Skeletal muscle tissue (tissue), 4 donors: ENCODE data around the gene NCOA4. TPM values are rescaled to one million over a fixed set of nuclear protein-coding genes. Genes with fewer than 3 reads are reported as not detected.

Experiments
- H3K27ac ChIP-seq: one replicate; pipeline ENCODE4 v1.7.0; 2013; ENCODE audit warnings: mild to moderate bottlenecking, low read depth, low read length, inconsistent platforms
- H3K27me3 ChIP-seq, 3 donors: one replicate each; pipeline ENCODE4 v1.7.0; 2013; ENCODE audit warnings: low read length in 3 of 3; ENCODE audit not compliant: control insufficient read depth in 3 of 3, insufficient read depth in 3 of 3
- H3K36me3 ChIP-seq, 3 donors: one replicate each; pipeline ENCODE4 v1.7.0; 2013; ENCODE audit warnings: low read length in 3 of 3; ENCODE audit not compliant: control insufficient read depth in 3 of 3, insufficient read depth in 3 of 3
- H3K4me1 ChIP-seq, 3 donors: one replicate each; pipeline ENCODE4 v1.7.0; 2013; ENCODE audit warnings: low read length in 3 of 3, mild to moderate bottlenecking in 3 of 3; ENCODE audit not compliant: control insufficient read depth in 3 of 3, insufficient read depth in 3 of 3
- H3K4me3 ChIP-seq, 3 donors: one replicate each; pipeline ENCODE4 v1.7.0; 2013; ENCODE audit warnings: low read length in 3 of 3
- H3K9ac ChIP-seq, 3 donors: one replicate each; pipeline ENCODE4 v1.7.0; 2013; ENCODE audit warnings: low read length in 3 of 3, mild to moderate bottlenecking in 3 of 3, moderate library complexity in 2 of 3, low read depth in 1 of 3
- H3K9me3 ChIP-seq, 3 donors: one replicate each; pipeline ENCODE4 v1.7.0; 2013; ENCODE audit warnings: low read length in 3 of 3; ENCODE audit not compliant: control insufficient read depth in 3 of 3
- total RNA-seq: library from RNA; depleted of rRNA; stranded (reverse); fragments of >200 nt; gene quantifications from one replicate; pipeline ENCODE4 v1.2.3, GENCODE V29; 2014
- donor health status: Osteomylitis.

Gene NCOA4
- total RNA-seq, 1 donor from 2014 or later: 338 TPM

DNA sequence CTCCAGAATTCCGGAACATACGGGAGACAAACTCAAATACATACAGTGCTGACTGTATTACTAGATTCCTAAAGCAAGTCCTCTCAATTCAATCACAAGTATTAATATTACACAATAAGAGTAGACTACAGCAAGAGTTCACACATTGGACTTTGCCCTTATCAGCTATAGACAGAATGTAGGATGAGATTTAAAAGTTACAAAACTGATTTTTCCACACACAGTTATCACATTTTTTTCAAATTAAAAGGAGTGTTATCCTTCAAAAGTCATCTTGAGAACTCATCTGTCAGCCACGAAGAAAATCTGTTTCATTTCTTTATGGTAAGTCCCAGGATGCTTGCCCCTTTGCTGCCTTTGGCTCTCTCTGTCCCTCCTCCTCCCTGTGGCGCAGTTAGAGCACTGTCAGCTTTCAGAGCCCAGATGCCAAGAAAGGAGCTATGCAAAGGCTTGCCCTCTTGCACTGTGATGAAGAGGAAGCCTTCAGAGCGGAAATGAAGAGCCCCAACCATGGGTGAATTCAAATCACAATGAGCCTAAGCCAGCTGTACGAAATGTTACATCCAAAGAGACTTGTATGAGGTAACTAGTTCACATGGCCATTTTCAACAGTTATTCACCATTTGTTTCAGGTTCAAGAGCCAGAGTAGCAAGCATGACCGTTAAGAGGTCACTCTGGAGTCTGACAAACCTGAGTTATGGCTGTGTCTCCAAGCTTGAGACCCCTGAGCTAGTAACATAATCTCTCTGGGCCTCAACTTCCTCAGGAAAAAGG lies 10.7 kb downstream of the NCOA4 start:
- Histone ChIP-seq H3K27me3 (no peaks in the 10 kb centered on the region), H3K4me1 (peaks cover 37 to 45% (median 43%) of the 10 kb centered on the region in 3 donors), H3K36me3 (peaks cover 8 to 10% (median 9%) of the 10 kb centered on the region in 3 donors), H3K27ac (peak overlapping the region; percentile 22), H3K4me3 (peak overlapping the region in 1 of 3 donors; percentile 15), H3K9ac (peak overlapping the region in 1 of 3 donors; percentile 27), H3K9me3 (no peaks in the 10 kb centered on the region)

DNA sequence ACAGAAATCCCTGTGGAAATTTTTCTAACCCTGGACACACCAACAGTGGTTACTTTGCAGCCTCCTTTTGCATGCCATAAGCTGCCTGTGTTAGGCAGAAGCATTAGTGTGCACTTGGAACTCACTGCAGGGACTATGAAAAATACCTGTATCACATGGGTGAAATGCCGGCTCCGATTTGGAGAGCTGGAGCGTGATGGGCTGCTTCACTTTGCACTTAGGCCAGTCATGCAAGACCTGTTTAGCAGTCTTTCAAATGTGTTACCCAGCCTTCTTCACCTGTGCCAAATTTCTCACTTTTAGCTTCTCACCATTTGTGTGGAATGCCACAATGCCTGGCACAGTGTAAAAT lies 11.3 kb downstream of the NCOA4 start:
- peaks cover 36 to 43% (median 43%) of the 10 kb centered on the region in 3 donors for H3K4me1 ChIP-seq
- no peaks in the 10 kb centered on the region for H3K9me3 ChIP-seq
- H3K27ac ChIP-seq: peak overlapping the region; percentile 4
- H3K36me3 ChIP-seq: peaks cover 11 to 14% (median 14%) of the 10 kb centered on the region in 3 donors
- H3K27me3 ChIP-seq: no peaks in the 10 kb centered on the region
- peak overlapping the region in 1 of 3 donors; percentile 9 for H3K4me3 ChIP-seq
- peak overlapping the region in 1 of 3 donors; percentile 18 for H3K9ac ChIP-seq

DNA sequence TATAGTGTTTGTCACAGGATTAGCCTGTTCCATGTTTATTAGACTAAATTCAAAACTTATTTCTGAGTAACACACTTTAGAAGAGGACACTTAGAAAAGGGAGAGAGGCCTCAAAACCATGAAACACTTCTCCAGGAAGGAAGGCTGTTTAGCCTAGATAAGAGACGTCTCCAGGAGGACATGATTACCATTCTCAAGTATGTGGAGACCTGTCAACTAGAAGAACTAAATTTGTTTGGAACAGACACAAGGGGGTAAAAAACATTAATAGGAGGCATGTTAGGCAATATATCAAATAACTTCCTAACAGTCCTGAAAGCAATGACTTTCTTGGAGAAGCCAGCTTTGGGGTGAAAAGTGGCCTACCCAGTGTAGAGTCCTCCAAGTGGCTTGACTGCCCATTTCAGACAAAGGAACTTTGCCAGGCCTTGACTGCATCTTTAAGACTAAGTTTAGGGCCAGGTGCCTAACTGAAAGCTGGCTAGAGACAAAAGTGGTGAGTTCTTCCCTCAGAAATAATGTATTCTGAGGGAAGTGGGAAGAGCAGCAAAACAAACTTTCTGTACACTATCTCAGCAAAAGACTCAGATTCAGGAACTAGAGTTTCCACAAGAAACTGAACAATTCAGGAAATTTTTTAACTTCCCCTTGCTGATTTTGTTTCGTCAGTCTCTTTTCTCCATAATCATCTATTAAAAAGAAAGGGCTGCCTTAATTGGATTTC lies 11.8 kb downstream of the NCOA4 start:
- H3K9ac ChIP-seq: peak overlapping the region in 1 of 3 donors; percentile 18
- no peaks in the 10 kb centered on the region for H3K27me3 ChIP-seq
- no peak overlapping the region for H3K4me3 ChIP-seq
- peak overlapping the region; percentile 4 for H3K27ac ChIP-seq
- H3K36me3 ChIP-seq: peaks cover 14 to 17% (median 15%) of the 10 kb centered on the region in 3 donors
- H3K4me1 ChIP-seq: peaks cover 34 to 42% (median 40%) of the 10 kb centered on the region in 3 donors
- H3K9me3 ChIP-seq: no peaks in the 10 kb centered on the region

DNA sequence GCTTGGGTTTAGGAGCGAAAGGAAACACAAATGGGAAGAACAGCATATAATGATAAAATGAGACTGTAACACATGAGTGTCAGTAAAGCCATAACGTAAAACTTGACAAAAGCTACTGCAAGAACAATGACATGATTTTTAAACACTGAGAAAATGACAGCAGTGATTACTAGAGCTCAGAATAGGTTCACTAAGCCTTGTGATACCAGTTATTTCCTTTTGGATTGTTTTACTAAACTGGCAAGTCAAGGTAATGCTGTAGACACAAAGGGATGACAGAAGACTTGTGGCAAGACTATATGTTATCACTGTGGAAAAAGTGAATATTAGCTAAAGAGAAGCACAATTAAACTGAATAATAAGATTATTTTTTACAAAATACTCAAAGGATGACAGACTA lies 12.7 kb downstream of the NCOA4 start:
- Histone ChIP-seq H3K9me3 (no peaks in the 10 kb centered on the region), H3K36me3 (peaks cover 17 to 25% (median 23%) of the 10 kb centered on the region in 3 donors), H3K4me3 (no peak overlapping the region), H3K27ac (no peak overlapping the region), H3K4me1 (peaks cover 32 to 39% (median 36%) of the 10 kb centered on the region in 3 donors), H3K9ac (no peak overlapping the region), H3K27me3 (no peaks in the 10 kb centered on the region)

DNA sequence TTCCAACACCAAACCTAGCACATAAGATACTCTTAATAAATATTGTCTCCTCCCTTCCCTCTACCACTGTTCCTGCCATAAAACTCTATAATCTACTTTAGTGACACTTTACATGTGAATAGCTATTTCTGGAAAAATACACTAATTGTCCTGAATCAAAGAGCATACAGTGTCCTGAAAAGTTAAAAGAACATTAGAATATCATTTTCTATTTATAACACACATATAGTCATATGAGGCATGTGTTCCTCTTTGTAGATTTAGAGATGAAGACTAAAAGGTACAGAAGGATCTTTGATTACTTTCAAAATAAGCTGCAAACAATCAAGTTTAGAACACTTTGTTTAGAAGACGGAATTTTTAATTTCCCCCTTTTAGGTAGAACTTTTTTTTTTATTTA lies 13.6 kb downstream of the NCOA4 start:
- no peak overlapping the region for H3K27ac ChIP-seq
- peaks cover 20 to 32% (median 31%) of the 10 kb centered on the region in 3 donors for H3K36me3 ChIP-seq

DNA sequence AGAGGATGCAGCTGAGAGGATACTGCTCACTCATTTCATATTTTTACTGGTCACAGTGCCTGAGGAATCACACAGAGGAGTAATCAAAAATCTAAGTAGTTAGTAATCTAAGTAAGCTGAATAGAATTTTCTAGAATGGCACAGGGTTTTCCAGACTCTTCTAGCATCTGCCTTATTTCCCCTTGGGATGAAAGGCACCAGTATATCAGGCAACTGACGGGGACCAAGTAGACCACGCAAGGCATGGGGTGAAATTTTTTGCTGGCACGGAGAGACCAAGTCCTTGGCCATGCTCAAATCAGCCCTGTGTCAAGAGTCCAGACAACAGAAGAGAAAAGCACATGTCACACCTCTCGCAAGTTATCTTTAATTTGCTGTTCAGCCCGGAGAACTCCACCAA lies 14.2 kb downstream of the NCOA4 start:
- Histone ChIP-seq H3K4me3 (no peak overlapping the region), H3K9ac (no peak overlapping the region), H3K27ac (no peak overlapping the region), H3K36me3 (peaks cover 26 to 37% (median 35%) of the 10 kb centered on the region in 3 donors), H3K4me1 (peaks cover 30 to 36% (median 34%) of the 10 kb centered on the region in 3 donors), H3K9me3 (no peaks in the 10 kb centered on the region), H3K27me3 (no peaks in the 10 kb centered on the region)

More for the DNA sequence above, 13.6 kb downstream of the NCOA4 start:
- Histone ChIP-seq H3K9me3 (no peaks in the 10 kb centered on the region), H3K4me3 (no peak overlapping the region), H3K4me1 (peaks cover 30 to 39% (median 34%) of the 10 kb centered on the region in 3 donors), H3K27me3 (no peaks in the 10 kb centered on the region), H3K9ac (no peak overlapping the region)

DNA sequence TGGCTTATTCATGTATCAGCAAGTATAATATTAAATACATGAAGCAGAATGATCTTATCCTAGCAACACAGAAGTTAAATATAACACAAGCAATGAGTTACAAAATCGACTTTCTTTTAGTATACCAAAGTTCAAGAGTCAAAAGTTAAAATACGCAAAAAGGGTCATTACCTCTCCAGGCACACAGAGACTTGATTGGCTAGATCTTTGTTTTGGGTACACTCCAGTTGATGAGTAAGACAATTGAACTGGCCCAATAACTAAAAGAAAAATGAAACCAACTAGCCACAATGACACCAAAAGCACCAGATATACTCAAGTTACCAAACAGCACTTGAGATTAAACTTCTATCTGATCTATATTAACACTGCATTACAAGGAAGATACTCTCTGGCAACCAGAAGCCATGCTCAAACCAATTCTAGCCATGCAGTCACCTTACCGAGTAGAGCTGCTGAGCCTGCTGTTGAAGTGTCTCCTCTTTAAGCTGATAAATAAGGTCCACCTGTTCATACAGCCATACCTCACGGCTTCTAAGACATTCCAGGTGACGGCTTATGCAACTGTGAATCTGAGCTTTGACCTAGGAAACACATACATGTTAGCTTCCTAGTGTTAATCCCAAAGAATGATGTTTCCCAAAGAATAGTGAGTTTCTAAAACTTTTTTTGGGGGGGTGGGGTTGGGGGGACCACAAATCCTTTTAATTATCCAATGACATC lies 15.6 kb downstream of the NCOA4 start:
- Histone ChIP-seq H3K27me3 (no peaks in the 10 kb centered on the region), H3K4me1 (peaks cover 23 to 29% (median 23%) of the 10 kb centered on the region in 3 donors), H3K4me3 (no peak overlapping the region), H3K9ac (no peak overlapping the region), H3K27ac (no peak overlapping the region), H3K36me3 (peaks cover 32 to 50% (median 45%) of the 10 kb centered on the region in 3 donors), H3K9me3 (no peaks in the 10 kb centered on the region)

DNA sequence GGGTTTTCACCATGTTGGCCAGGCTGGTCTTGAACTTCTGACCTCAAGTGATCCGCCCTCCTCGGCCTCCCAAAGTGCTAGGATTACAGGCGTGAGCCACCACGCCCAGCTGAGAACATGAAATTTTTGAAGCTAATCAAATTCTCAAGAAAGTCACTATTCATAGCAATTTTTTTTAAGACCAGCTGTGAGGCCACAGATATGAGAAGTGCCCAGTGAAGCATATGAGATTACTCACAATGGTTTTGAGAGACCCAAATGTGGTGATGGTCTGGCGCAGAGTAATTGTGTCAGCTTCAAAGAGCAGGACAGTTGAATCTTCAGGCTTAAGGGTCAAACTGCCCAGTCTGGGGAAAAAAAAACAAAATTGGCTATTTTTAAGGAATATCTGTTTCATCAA lies 16.2 kb downstream of the NCOA4 start:
- no peak overlapping the region for H3K4me3 ChIP-seq
- H3K9ac ChIP-seq: no peak overlapping the region
- peaks cover 17 to 24% (median 18%) of the 10 kb centered on the region in 3 donors for H3K4me1 ChIP-seq
- no peak overlapping the region for H3K27ac ChIP-seq
- H3K9me3 ChIP-seq: no peaks in the 10 kb centered on the region
- peaks cover 32 to 56% (median 48%) of the 10 kb centered on the region in 3 donors for H3K36me3 ChIP-seq
- H3K27me3 ChIP-seq: no peaks in the 10 kb centered on the region

DNA sequence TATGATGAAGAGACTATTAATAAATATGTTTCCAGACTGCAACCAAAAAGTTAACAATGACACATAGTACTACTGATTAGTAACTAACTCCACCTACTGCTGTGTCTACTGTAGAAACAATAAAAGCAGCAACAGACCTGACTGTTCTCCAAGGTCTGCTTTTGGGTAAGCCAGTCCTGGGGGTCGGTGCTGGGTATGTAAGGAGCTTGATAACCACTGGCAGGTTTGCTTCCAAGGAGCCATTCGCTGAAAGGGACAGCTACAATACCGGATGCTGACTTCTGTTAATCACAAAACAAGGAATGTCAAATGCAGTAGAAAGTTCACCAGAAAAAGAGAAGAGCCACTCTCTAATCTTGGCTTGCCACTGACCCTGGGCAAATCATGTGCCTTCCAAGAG lies 17.7 kb downstream of the NCOA4 start:
- Histone ChIP-seq H3K27me3 (no peaks in the 10 kb centered on the region), H3K27ac (no peak overlapping the region), H3K4me3 (no peak overlapping the region), H3K4me1 (peaks cover 5 to 13% (median 8%) of the 10 kb centered on the region in 3 donors), H3K9me3 (no peaks in the 10 kb centered on the region), H3K9ac (no peak overlapping the region), H3K36me3 (peaks cover 41 to 70% (median 61%) of the 10 kb centered on the region in 3 donors)
